Measurements from ENCODE around the gene VAMP8. TPM values are rescaled to one million over a fixed set of nuclear protein-coding genes. Genes with fewer than 3 reads are reported as not detected.

Gene VAMP8
- total and polyA plus RNA-seq, 4 donors, result 29.2 to 140 (median 79.4) TPM

- no peaks in the 10 kb centered on the region for H3K9me3 ChIP-seq (ENCODE audit: control insufficient read depth in 4 of 4, low read length in 3 of 4)
- H3K4me1 ChIP-seq (ENCODE audit: control insufficient read depth in 4 of 4, insufficient read depth in 4 of 4, low read length in 3 of 4), result peaks cover 3 to 22% (median 17%) of the 10 kb centered on the region in 4 donors
- TF ChIP-seq REST (IDR thresholded peaks at IDR 0.05) (no peak), CTCF (IDR thresholded peaks at IDR 0.05; ENCODE audit: low read depth, low read length, missing input control) (no peak), GABPA (IDR thresholded peaks at IDR 0.05 in 1 of 2, conservative IDR thresholded peaks at IDR 0.05 in 1 of 2) (no peak), RAD21 (IDR thresholded peaks at IDR 0.05) (no peak), TAF1 (conservative IDR thresholded peaks at IDR 0.05) (no peak), YY1 (IDR thresholded peaks at IDR 0.05) (no peak), RXRA (IDR thresholded peaks at IDR 0.05) (no peak), HNF4A (conservative IDR thresholded peaks at IDR 0.05) (no peak)
- no peak overlapping the region for H3K4me3 ChIP-seq (ENCODE audit: low read depth in 1 of 3, low read length in 3 of 3)
- WGBS, result 98% methylated on average over 1 of the region's 1 CpG
- H3K9ac ChIP-seq (ENCODE audit: low read depth in 1 of 2, low read length in 2 of 2), result no peak overlapping the region
- no peaks in the 10 kb centered on the region for H3K27me3 ChIP-seq (ENCODE audit: control insufficient read depth in 4 of 4, insufficient read depth in 4 of 4, low read length in 3 of 4)
- no peak for DNase-seq (ENCODE audit: low spot score)
- no peak overlapping the region for H3K27ac ChIP-seq (ENCODE audit: low read depth in 1 of 2, low read length in 2 of 2)
- H3K36me3 ChIP-seq (ENCODE audit: control insufficient read depth in 4 of 4, insufficient read depth in 3 of 4, low read depth in 1 of 4, low read length in 3 of 4), result no peaks in the 10 kb centered on the region
Observed at GRCh38 chr2:85529809-85530208, 47.6 kb upstream of the VAMP8 start.

GRCh38 chr2:85531589-85531988 lies 45.8 kb upstream of the VAMP8 start:
- H3K36me3 ChIP-seq (ENCODE audit: control insufficient read depth in 4 of 4, insufficient read depth in 3 of 4, low read depth in 1 of 4, low read length in 3 of 4), result no peaks in the 10 kb centered on the region
- 70% methylated on average over 2 of the region's 2 CpGs for WGBS
- H3K9ac ChIP-seq (ENCODE audit: low read depth in 1 of 2, low read length in 2 of 2), result no peak overlapping the region
- H3K27ac ChIP-seq (ENCODE audit: low read depth in 1 of 2, low read length in 2 of 2), result no peak overlapping the region
- no peaks in the 10 kb centered on the region for H3K27me3 ChIP-seq (ENCODE audit: control insufficient read depth in 4 of 4, insufficient read depth in 4 of 4, low read length in 3 of 4)
- H3K9me3 ChIP-seq (ENCODE audit: control insufficient read depth in 4 of 4, low read length in 3 of 4), result no peaks in the 10 kb centered on the region
- H3K4me1 ChIP-seq (ENCODE audit: control insufficient read depth in 4 of 4, insufficient read depth in 4 of 4, low read length in 3 of 4), result peaks cover 3 to 22% (median 17%) of the 10 kb centered on the region in 4 donors
- TF ChIP-seq SP1 (IDR thresholded peaks at IDR 0.05) (no peak), ZBTB33 (IDR thresholded peaks at IDR 0.05) (no peak), FOXA2 (IDR thresholded peaks at IDR 0.05) (no peak), HNF4G (IDR thresholded peaks at IDR 0.05) (no peak), JUND (IDR thresholded peaks at IDR 0.05) (no peak), CTCF (IDR thresholded peaks at IDR 0.05; ENCODE audit: low read depth, low read length, missing input control) (no peak), RAD21 (IDR thresholded peaks at IDR 0.05) (no peak), RXRA (IDR thresholded peaks at IDR 0.05) (no peak)
- no peak overlapping the region for H3K4me3 ChIP-seq (ENCODE audit: low read depth in 1 of 3, low read length in 3 of 3)
- DNase-seq (ENCODE audit: low spot score), result no peak
